GM23248 (cell line): Measurements from ENCODE around the gene ATXN3L.

ENCODE experiments used
- EZH2 ChIP-seq: fragments of 200-600 bp; sonication (generic); IDR thresholded peaks from 2 replicates; pipeline ENCODE4 v1.6.1; 2018; ENCODE audit warnings: antibody characterized with exemption, mild to moderate bottlenecking; ENCODE audit not compliant: insufficient read depth, poor library complexity, severe bottlenecking
- EZH2phosphoT487 ChIP-seq: fragments of 200-600 bp; sonication (generic); IDR thresholded peaks from 2 replicates; pipeline ENCODE4 v1.6.1; 2018; ENCODE audit warnings: antibody characterized with exemption, moderate library complexity, mild to moderate bottlenecking, low read depth; ENCODE audit not compliant: insufficient read depth

GRCh38 chrX:13268874-13269273, 51.0 kb downstream of the ATXN3L start:
- TF ChIP-seq EZH2: no peak
- no peak for TF ChIP-seq EZH2phosphoT487
